Fibroblast of gingiva (primary cell): Measurements from ENCODE around the gene ZNF91.
"Not testable (repeated sequence)": the region's sequence is repeated elsewhere in the genome, so short reads cannot be mapped to it uniquely, and the experiment has no call there.

Experiments used
- DNase-seq: peaks from one replicate; pipeline ENCODE4 v3.0.0-alpha.2; 2011; ENCODE audit warnings: low read depth

The ZNF91 gene

GRCh38 chr19:23395722-23396117 is 449 bp upstream of the ZNF91 start:
- not testable (repeated sequence) for DNase-seq

DNA sequence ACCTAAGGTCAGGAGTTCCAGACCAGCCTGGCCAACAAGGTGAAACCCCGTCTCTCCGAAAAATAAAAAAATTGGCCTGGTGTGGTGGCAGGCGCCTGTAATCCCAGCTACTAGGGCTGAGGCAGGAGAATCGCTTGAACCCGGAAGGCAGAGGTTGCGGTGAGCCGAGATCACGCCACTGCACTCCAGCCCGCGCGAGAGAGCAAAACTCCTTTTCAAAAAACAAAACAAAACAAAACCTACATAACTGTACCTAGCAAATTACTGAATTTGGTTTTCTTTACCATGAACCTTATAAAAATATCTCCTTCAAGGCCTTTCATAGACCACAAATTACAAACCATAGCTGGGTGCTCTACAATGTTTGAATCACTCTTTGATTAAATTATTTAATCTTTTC is 760 bp downstream of the ZNF91 start:
- DNase-seq, result no peak

GRCh38 chr19:23393121-23393520 is 2.1 kb downstream of the ZNF91 start:
- no peak for DNase-seq

GRCh38 chr19:23391236-23391635 is 4.0 kb downstream of the ZNF91 start:
- no peak for DNase-seq

DNA sequence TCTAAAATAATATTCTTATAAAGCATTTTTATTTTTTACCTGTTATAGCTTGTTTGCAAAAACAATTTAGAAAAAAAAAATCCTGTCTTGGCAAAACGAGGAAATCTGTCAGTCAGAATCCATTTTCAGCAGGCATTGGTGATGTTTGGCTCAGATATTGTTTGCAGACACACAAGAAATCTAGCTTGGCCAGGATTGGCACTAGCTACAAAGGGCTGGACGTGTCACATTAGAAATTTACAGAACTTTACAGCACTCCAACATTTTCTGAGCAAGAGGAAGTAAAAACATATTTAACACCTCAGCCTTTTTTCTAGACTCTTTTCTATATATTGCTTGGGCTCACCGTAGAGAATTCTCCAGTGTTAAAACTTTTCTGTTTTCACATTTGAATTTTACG is 9.9 kb downstream of the ZNF91 start:
- DNase-seq, result no peak

DNA sequence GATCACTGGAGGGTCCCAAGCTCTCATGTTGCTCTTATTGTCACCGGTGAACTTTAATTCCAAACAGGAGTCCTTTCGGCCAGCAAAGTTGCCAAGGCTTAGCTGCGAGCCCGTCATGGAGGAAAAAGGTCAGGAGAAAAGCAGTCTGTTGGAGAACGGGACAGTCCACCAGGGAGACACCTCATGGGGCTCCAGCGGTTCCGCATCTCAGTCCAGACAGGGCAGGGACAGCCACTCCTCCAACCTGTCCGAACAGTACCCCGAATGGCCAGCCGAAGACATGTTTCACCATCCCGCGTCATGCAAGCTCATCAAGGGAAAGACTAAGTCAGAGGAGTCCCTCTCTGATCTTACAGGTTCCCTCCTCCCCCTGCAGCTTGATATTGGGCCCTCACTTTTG is 10.4 kb downstream of the ZNF91 start:
- no peak for DNase-seq

- no peak for DNase-seq
Observed at GRCh38 chr19:23384166-23384565, 11.1 kb downstream of the ZNF91 start.

DNA sequence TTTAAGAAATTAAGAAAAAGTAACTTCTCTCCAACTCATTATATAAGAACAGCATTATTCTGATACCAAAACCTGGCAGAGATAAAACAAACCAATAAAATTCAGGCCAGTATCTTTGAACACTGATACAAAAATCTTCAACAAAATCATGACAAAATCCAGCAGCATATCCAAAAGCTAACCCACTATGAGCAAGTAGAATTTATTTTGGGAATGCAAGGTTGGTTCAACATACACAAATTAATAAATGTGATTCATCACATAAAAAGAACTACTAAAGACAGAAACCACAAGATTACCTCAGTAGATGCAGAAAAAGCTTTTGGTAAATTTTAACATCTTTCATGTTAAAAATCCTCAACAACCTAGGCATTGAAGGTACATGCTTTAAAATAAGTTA is 12.3 kb downstream of the ZNF91 start:
- no peak for DNase-seq

- no peak for DNase-seq
Observed at GRCh38 chr19:23381114-23381513, 14.2 kb downstream of the ZNF91 start.

- not testable (repeated sequence) for DNase-seq
Observed at GRCh38 chr19:23379671-23380070, 15.6 kb downstream of the ZNF91 start.

GRCh38 chr19:23378948-23379347 is 16.3 kb downstream of the ZNF91 start:
- DNase-seq, result no peak

DNA sequence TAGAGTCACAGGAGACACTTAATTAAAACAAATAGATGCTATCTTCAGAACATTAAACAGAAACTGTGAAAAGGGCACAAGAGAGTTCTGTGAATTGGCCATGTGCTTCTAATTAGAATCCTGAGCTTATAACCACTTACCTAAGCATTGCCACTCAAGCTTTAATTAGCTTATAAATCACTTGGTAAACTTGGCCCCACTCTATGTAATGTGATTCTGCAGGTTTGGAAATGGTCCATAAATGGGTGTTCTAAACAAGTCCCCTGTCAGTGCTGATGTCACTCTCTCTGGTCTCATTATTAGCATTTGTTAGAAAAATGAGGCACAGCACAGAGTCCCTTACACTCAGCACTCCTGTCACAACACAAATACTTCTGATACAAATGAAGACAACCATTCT is 18.0 kb downstream of the ZNF91 start:
- DNase-seq, result no peak

DNA sequence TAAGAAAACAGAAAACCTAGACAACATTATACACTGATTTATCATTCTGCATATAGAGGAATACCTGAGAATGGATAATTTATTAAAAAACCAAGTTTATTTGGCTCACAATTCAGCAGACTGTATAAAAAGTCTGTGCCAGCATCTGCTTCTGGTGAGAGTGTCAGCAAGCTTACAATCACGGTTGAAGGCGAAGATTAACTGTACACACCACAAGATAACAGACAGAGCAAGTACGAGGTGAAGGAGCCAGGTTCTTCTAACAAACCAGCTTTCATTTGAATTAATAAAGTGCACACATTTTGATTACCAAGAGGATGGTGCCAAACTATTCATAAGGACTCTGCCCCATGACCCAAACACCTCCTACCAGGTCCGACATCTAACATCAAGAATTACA is 28.8 kb downstream of the ZNF91 start:
- no peak for DNase-seq

DNA sequence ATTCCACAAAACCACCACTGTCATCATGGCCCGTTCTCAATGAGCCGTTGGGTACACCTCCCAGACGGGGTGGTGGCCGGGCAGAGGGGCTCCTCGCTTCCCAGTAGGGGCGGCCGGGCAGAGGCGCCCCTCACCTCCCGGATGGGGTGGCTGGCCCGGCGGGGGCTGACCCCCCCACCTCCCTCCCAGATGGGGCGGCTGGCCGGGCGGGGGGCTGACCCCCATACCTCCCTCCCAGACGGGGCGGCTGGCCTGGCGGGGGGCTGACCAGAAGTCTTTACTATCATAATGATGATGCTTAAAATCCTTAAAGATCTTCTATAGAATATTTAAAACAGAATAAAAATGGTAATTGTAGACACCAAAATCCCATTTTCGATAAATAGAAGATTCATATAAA is 29.2 kb downstream of the ZNF91 start:
- not testable (repeated sequence) for DNase-seq

- DNase-seq, result no peak
Observed at GRCh38 chr19:23365222-23365621, 30.0 kb downstream of the ZNF91 start.

GRCh38 chr19:23361843-23362242 is 33.4 kb downstream of the ZNF91 start:
- DNase-seq, result not testable (repeated sequence)

GRCh38 chr19:23351806-23352205 is 43.5 kb downstream of the ZNF91 start:
- no peak for DNase-seq

- no peak for DNase-seq
Observed at GRCh38 chr19:23346696-23347095, 48.6 kb downstream of the ZNF91 start.

DNA sequence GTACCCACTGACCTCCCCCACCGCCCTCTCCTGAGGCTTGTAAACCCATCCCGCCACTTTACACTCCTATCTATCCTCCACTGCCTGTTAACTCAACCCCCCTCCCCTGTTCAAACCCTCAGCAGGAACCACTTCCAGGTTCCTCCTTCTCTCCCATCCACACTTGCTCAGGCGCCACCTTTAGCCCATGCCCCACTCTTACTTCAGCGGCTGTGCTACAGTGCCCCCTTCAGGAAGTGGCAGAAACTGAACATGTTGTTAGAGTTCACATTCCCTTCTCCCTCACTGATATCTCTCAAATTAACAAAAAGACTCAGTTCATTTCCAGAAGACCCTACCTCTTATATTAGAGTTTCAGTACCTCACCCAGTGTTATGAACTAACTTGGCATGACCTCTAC is 49.4 kb downstream of the ZNF91 start:
- no peak for DNase-seq

DNA sequence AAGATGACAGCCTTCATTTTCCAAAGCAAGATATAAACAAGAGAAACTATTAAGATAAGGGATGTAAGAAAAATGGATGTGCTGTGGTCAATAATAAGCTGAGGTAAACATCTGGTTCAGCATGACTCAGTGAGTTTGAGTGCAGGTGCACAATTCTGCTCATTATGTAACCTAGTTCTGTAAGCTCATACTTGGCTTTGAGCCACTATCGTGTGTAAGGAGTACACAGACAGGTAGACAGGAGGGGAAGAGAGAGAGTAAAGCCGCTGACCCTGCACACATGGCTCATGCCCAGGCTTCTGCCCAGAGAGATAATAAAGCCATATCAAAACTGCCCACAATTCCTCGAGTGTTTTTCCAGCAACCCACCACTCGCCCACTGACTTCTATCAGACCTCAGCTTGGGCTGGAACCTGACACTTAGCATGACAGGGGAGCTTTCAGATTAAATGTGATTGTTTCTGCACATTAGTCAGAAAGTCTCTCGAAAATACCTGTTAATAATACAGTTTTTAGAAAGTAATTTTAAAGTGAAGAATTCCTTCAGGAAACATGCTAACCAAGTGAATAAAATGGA is 51.7 kb downstream of the ZNF91 start:
- no peak for DNase-seq

- no peak for DNase-seq
Observed at GRCh38 chr19:23328211-23328610, 67.1 kb downstream of the ZNF91 start.

DNA sequence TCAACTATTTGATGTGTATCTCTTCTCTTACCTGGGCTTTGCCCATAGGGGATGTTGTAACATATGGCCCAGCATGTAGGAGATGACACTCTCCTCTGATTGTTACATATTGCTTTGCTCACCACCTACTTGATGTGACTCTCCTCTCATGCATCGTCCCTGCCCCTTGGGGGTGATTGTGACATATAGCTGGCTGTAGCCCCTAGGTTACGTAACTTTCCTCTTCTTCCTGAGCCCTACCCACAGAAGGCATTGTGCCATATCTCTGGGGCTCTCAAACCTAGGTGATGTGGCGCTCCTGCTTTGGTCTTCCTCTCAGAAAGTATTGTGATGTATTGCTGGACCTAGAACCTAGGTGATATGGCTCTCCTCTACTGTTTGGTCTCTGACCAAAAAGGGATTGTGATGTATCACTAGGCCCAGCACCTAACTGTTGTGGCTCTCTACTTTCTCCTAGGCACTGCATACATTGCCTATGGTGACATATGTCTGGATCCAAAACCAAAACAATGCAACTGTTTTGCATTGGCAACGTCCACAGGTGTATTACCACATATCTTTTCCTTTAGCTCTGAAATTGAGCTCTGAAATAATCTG is 73.2 kb downstream of the ZNF91 start:
- DNase-seq, result no peak

- DNase-seq, result not testable (repeated sequence)
Observed at GRCh38 chr19:23321403-23321802, 73.9 kb downstream of the ZNF91 start.

DNA sequence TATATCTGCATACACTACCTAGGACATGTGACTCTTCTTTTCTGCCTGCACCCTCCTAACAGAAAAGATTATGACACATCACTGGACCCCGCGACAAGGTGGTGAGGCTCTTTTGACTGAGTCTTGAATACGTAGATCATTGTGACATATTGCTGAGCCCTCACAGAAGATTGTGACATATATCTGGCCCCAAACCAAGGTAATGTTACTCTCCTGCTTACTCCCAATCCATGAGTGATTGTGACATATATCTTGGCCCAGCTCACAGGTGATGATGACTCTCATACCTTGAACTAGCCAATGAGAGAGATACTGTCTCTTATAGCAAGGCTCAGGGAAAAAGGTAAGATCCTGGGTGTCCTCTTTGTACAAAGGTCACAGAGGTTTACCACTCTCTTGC is 75.7 kb downstream of the ZNF91 start:
- not testable (repeated sequence) for DNase-seq
